ENCODE data around the gene CBLIF.
"Not testable (repeated sequence)": the region's sequence is repeated elsewhere in the genome, so short reads cannot be mapped to it uniquely, and the experiment has no call there.

The CBLIF gene

GRCh38 chr11:59845399-59845798, at the start of gene CBLIF:
Gene CBLIF (minus strand): TSS chr11:59845499. CDS start chr11:59845453, 46 bp downstream.
- no peak for DNase-seq

- no peak for DNase-seq
Observed at GRCh38 chr11:59894616-59895015, 49.3 kb upstream of the CBLIF start.

GRCh38 chr11:59891781-59892181, 46.5 kb upstream of the CBLIF start:
- DNase-seq: no peak

GRCh38 chr11:59887156-59887555, 41.9 kb upstream of the CBLIF start:
- DNase-seq: not testable (repeated sequence)

- DNase-seq: no peak
Observed at GRCh38 chr11:59883597-59883996, 38.3 kb upstream of the CBLIF start.

- no peak for DNase-seq
Observed at GRCh38 chr11:59879567-59879966, 34.3 kb upstream of the CBLIF start.

GRCh38 chr11:59878575-59878974, 33.3 kb upstream of the CBLIF start, which contains the start of gene OOSP3:
Gene OOSP3 (plus strand): TSS chr11:59878782. CDS start chr11:59878809, 27 bp downstream.
- DNase-seq: no peak

- no peak for DNase-seq
Observed at GRCh38 chr11:59877784-59878183, 32.5 kb upstream of the CBLIF start.

- DNase-seq: no peak
Observed at GRCh38 chr11:59877325-59877724, 32.0 kb upstream of the CBLIF start.

GRCh38 chr11:59875856-59876519, 30.7 kb upstream of the CBLIF start:
- no peak for DNase-seq

GRCh38 chr11:59872076-59872475, 26.8 kb upstream of the CBLIF start:
- DNase-seq: no peak

GRCh38 chr11:59867946-59868345, 22.6 kb upstream of the CBLIF start:
- DNase-seq: no peak

GRCh38 chr11:59866836-59867235, 21.5 kb upstream of the CBLIF start:
- no peak for DNase-seq

GRCh38 chr11:59866397-59866796, 21.1 kb upstream of the CBLIF start, which contains the start of gene TCN1:
Gene TCN1 (minus strand): TSS chr11:59866487. CDS start chr11:59866470, 17 bp downstream.
- no peak for DNase-seq

GRCh38 chr11:59865031-59865430, 19.7 kb upstream of the CBLIF start:
- DNase-seq: no peak

- DNase-seq: no peak
Observed at GRCh38 chr11:59862252-59862651, 17.0 kb upstream of the CBLIF start.

GRCh38 chr11:59859673-59860072, 14.4 kb upstream of the CBLIF start:
- DNase-seq: no peak

- no peak for DNase-seq
Observed at GRCh38 chr11:59857439-59858434, 12.4 kb upstream of the CBLIF start.

- no peak for DNase-seq
Observed at GRCh38 chr11:59854871-59855270, 9.6 kb upstream of the CBLIF start.

- DNase-seq: not testable (repeated sequence)
Observed at GRCh38 chr11:59851416-59851815, 6.1 kb upstream of the CBLIF start.

GRCh38 chr11:59849551-59849950, 4.3 kb upstream of the CBLIF start:
- not testable (repeated sequence) for DNase-seq

GRCh38 chr11:59849129-59849528, 3.8 kb upstream of the CBLIF start:
- DNase-seq: no peak

- DNase-seq: not testable (repeated sequence)
Observed at GRCh38 chr11:59848439-59848838, 3.1 kb upstream of the CBLIF start.

- DNase-seq: no peak
Observed at GRCh38 chr11:59847626-59848025, 2.3 kb upstream of the CBLIF start.

Data from fibroblast of skin of right quadriceps (primary cell).